ENCODE data around the gene ARMC10.
"Not testable (repeated sequence)": the region's sequence is repeated elsewhere in the genome, so short reads cannot be mapped to it uniquely, and the experiment has no call there.

The ARMC10 gene

GRCh38 chr7:103079836-103080235 is 4.9 kb downstream of the ARMC10 start:
- no peak for DNase-seq

GRCh38 chr7:103080923-103081322 is 6.0 kb downstream of the ARMC10 start:
- no peak for DNase-seq

GRCh38 chr7:103082497-103082896 is 7.6 kb downstream of the ARMC10 start:
- DNase-seq = no peak

- DNase-seq = no peak
These were observed 8.3 kb downstream of the ARMC10 start for GRCh38 chr7:103083210-103083609.

- not testable (repeated sequence) for DNase-seq
These were observed 17.4 kb downstream of the ARMC10 start for GRCh38 chr7:103092321-103092720.

- no peak for DNase-seq
These were observed 18.5 kb downstream of the ARMC10 start for GRCh38 chr7:103093429-103093828.

GRCh38 chr7:103094102-103094501 is 19.2 kb downstream of the ARMC10 start:
- no peak for DNase-seq

- not testable (repeated sequence) for DNase-seq
These were observed 20.6 kb downstream of the ARMC10 start for GRCh38 chr7:103095558-103095957.

- DNase-seq = no peak
These were observed 22.1 kb downstream of the ARMC10 start for GRCh38 chr7:103097041-103097440.

- DNase-seq = no peak
These were observed 25.4 kb downstream of the ARMC10 start for GRCh38 chr7:103100348-103100747.

GRCh38 chr7:103101543-103101942 is 26.6 kb downstream of the ARMC10 start:
- DNase-seq = no peak

- no peak for DNase-seq
These were observed 31.2 kb downstream of the ARMC10 start for GRCh38 chr7:103106005-103106702.

- DNase-seq = not testable (repeated sequence)
These were observed 31.7 kb downstream of the ARMC10 start for GRCh38 chr7:103106703-103107070.

GRCh38 chr7:103113164-103113563 is 38.2 kb downstream of the ARMC10 start:
- DNase-seq = no peak

- no peak for DNase-seq
These were observed 39.7 kb downstream of the ARMC10 start for GRCh38 chr7:103114576-103115008.

- DNase-seq = no peak
These were observed 40.8 kb downstream of the ARMC10 start for GRCh38 chr7:103115771-103116170.

- no peak for DNase-seq
These were observed 41.6 kb downstream of the ARMC10 start for GRCh38 chr7:103116511-103116910.

- DNase-seq = no peak
These were observed 42.1 kb downstream of the ARMC10 start for GRCh38 chr7:103116991-103117390.

- no peak for DNase-seq
These were observed 42.5 kb downstream of the ARMC10 start for GRCh38 chr7:103117465-103117864.

GRCh38 chr7:103119791-103120291 is 44.9 kb downstream of the ARMC10 start:
- DNase-seq = no peak

- no peak for DNase-seq
These were observed 45.4 kb downstream of the ARMC10 start for GRCh38 chr7:103120362-103120761.

- DNase-seq = no peak
These were observed 46.7 kb downstream of the ARMC10 start for GRCh38 chr7:103121641-103122040.

- DNase-seq = no peak
These were observed 48.6 kb downstream of the ARMC10 start for GRCh38 chr7:103123529-103123928.

- no peak for DNase-seq
These were observed 49.6 kb downstream of the ARMC10 start for GRCh38 chr7:103124429-103124979.

GRCh38 chr7:103127006-103127405 is 52.1 kb downstream of the ARMC10 start:
- DNase-seq = no peak

Measured in NCI-H1694 (cell line).